HG02588 (cell line): ENCODE measurements around the gene EXOC3L2.

Experiments
- ATAC-seq: cut with Tn5 transposase; IDR thresholded peaks from one replicate; pipeline ENCODE4 v1.9.1; 2021; ENCODE audit warnings: mild to moderate bottlenecking, moderate library complexity; ENCODE audit not compliant: unreplicated experiment

The EXOC3L2 gene

GRCh38 chr19:45163156-45163555, 82.1 kb downstream of the EXOC3L2 start:
- no peak for ATAC-seq

- no peak for ATAC-seq
These were observed 82.5 kb downstream of the EXOC3L2 start for GRCh38 chr19:45162608-45163143.
